Chondrocyte (in vitro differentiated cells): Measurements from ENCODE around the gene TCP11X2. TPM values are rescaled to one million over a fixed set of nuclear protein-coding genes. Genes with fewer than 3 reads are reported as not detected.
"Not testable (repeated sequence)": the region's sequence is repeated elsewhere in the genome, so short reads cannot be mapped to it uniquely, and the experiment has no call there.

Experiments used
- DNase-seq: peaks from one replicate; pipeline ENCODE4 v3.0.0; 2021; ENCODE audit warnings: mixed read lengths, low spot score
- H3K27ac Mint-ChIP-seq: one replicate; pipeline ENCODE4 v1.8.0; 2021; ENCODE audit warnings: mild to moderate bottlenecking, moderate library complexity, mixed read lengths; ENCODE audit not compliant: unreplicated experiment
- H3K27me3 Mint-ChIP-seq: 2 replicates; pipeline ENCODE4 v1.8.0; 2021; ENCODE audit warnings: low read depth, mixed read lengths
- H3K36me3 Mint-ChIP-seq: 2 replicates; pipeline ENCODE4 v1.8.0; 2021; ENCODE audit warnings: low read depth, mixed read lengths
- H3K4me1 Mint-ChIP-seq: 2 replicates; pipeline ENCODE4 v1.8.0; 2021; ENCODE audit warnings: low read depth, mild to moderate bottlenecking, mixed read lengths
- H3K4me3 Mint-ChIP-seq: one replicate; pipeline ENCODE4 v1.8.0; 2021; ENCODE audit warnings: mild to moderate bottlenecking, moderate library complexity, mixed read lengths; ENCODE audit not compliant: unreplicated experiment
- H3K9me3 Mint-ChIP-seq: 2 replicates; pipeline ENCODE4 v1.8.0; 2021; ENCODE audit warnings: low read depth, mixed read lengths
- total RNA-seq: library from RNA; stranded (reverse); gene quantifications from 3 replicates; pipeline ENCODE4 v1.2.1, GENCODE V29; 2021
- TF ChIP-seq, protein P1 (sequence below): fragments of 200-600 bp; sonication (generic); IDR thresholded peaks from 2 replicates; pipeline ENCODE4 v1.5.0; 2021; ENCODE audit warnings: antibody characterized with exemption, mild to moderate bottlenecking, moderate library complexity

TCP11X2 gene
- total RNA-seq, 1 donor from 2014 or later = not detected

DNA sequence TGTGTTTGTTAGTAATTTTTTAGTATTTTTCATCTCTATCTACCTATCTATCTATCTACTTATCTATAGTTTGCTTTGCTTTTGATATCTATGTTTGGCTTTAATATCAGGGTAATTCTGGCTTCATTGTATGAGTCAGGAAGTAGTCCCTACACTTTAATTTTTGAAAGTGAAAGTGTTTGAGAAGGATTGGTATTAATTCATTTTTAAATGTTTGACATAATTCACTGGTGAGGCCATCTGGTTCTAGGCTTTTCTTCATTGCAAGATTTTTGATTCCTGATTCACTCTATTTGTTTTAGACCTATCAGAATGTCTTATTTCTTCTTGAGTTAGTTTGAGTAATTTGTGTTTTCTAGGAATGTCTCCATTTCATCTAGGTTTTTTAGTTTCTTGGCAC is 20.2 kb upstream of the TCP11X2 start:
- Mint-ChIP-seq H3K4me1 (peaks cover 5% of the 10 kb centered on the region), H3K27me3 (peaks cover 3% of the 10 kb centered on the region), H3K9me3 (peaks cover 8% of the 10 kb centered on the region), H3K27ac (no peak overlapping the region), H3K36me3 (no peaks in the 10 kb centered on the region), H3K4me3 (no peak overlapping the region)
- TF ChIP-seq, protein P1, sequence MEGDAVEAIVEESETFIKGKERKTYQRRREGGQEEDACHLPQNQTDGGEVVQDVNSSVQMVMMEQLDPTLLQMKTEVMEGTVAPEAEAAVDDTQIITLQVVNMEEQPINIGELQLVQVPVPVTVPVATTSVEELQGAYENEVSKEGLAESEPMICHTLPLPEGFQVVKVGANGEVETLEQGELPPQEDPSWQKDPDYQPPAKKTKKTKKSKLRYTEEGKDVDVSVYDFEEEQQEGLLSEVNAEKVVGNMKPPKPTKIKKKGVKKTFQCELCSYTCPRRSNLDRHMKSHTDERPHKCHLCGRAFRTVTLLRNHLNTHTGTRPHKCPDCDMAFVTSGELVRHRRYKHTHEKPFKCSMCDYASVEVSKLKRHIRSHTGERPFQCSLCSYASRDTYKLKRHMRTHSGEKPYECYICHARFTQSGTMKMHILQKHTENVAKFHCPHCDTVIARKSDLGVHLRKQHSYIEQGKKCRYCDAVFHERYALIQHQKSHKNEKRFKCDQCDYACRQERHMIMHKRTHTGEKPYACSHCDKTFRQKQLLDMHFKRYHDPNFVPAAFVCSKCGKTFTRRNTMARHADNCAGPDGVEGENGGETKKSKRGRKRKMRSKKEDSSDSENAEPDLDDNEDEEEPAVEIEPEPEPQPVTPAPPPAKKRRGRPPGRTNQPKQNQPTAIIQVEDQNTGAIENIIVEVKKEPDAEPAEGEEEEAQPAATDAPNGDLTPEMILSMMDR = no peak
- no peak for DNase-seq

DNA sequence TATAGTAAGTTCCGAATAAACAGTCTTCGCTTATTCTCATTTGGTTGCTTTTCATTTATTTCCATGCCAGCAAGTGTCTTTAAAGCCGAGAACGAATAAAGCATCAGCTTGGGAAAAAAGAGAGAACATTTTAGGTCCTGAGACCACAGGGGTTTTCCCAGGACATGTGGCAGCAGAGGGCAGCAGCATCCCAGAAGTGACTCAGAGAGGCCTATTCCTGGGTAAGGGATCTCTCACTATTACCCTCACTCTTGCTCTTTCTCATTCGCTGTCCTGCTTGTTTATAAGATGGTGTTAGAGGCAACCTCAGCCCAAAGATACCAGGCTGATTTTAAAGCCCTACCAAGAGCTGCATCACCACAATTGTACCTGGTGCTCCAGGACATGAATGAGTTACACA is 7.2 kb upstream of the TCP11X2 start:
- not testable (repeated sequence) for H3K4me3 Mint-ChIP-seq, H3K4me1 Mint-ChIP-seq, H3K9me3 Mint-ChIP-seq, H3K27ac Mint-ChIP-seq, DNase-seq, H3K27me3 Mint-ChIP-seq, H3K36me3 Mint-ChIP-seq

DNA sequence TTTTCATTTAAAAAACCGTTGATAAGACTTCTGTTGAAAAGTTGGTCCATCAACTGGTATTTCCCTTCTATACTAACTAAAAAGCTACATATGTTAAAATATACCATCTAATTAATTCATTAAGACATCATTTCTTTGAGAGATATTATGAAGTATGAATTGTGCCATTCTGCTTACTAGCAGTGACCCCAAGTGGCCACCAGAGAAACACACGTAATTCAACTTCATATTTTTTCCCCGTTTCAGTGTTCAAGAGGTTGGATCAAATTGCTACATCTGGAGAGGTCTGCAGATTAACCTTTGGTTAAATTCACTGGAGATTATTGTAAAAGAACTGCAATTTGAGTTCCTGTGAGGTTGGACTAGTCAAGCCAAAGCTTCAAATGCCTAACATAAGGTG is 1.4 kb downstream of the TCP11X2 start:
- not testable (repeated sequence) for H3K27ac Mint-ChIP-seq, H3K9me3 Mint-ChIP-seq, H3K4me3 Mint-ChIP-seq, DNase-seq, H3K4me1 Mint-ChIP-seq, H3K36me3 Mint-ChIP-seq, H3K27me3 Mint-ChIP-seq

DNA sequence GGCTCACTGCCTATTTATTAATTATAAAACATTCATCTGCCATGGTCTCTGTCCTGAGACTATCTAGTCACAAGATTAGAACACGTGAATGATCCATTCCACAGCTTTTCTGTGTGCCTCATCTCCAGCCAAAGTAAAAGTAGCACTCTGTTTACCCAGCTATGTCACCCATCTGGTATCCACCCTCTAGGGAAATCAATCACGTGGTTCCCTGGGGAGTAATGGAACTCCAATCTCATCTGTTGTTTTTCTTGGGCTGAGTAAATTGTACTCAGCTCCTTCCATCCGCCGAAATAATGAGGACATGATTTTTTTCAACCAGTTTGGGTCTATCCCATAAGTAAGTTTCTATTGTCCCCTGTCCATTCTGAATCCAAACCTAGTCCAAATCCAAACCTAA is 13.0 kb downstream of the TCP11X2 start:
- not testable (repeated sequence) for H3K27ac Mint-ChIP-seq, H3K4me3 Mint-ChIP-seq, H3K9me3 Mint-ChIP-seq, DNase-seq, H3K27me3 Mint-ChIP-seq, H3K36me3 Mint-ChIP-seq, H3K4me1 Mint-ChIP-seq

DNA sequence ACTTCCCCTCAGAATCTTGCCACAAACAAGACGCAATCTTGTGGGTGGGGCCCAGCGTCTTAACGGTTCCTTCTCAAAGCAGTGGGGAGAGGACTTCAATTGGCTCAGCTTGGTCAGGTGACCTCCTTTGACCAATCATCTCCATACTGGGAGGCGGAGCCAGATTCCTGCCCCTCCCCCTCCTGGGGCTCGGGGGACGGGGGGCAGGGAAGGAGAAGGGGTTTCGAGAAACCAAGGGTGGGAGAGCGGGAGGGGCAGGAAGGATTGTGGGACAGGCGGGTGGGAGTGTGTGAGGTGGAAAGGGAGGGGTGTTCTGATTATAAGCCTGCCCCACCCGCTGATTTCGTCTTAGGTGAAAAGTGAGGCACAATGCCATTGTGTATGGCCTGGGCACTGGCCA is 31.7 kb downstream of the TCP11X2 start, which contains the start of gene NXF2B:
TSS of gene NXF2B (minus strand) at position 101 of the 400 bp plus-strand sequence. CDS start 59,972 bp downstream, outside the sequence.
- not testable (repeated sequence) for H3K27ac Mint-ChIP-seq, H3K4me3 Mint-ChIP-seq, H3K27me3 Mint-ChIP-seq, DNase-seq, H3K36me3 Mint-ChIP-seq, H3K9me3 Mint-ChIP-seq, H3K4me1 Mint-ChIP-seq

- not testable (repeated sequence) for H3K27me3 Mint-ChIP-seq, H3K9me3 Mint-ChIP-seq, H3K36me3 Mint-ChIP-seq, H3K4me3 Mint-ChIP-seq, DNase-seq, H3K4me1 Mint-ChIP-seq, H3K27ac Mint-ChIP-seq
Observed at GRCh38 chrX:102414493-102414892, 57.1 kb downstream of the TCP11X2 start.

Other genes with a start within 250 kb of the TCP11X2 start
- not detected in 3 replicates for gene NXF2, start 224.6 kb downstream of the TCP11X2 start, total RNA-seq
- gene NXF2B, start 31.8 kb downstream of the TCP11X2 start, total RNA-seq = not detected in 3 replicates
- gene TMSB15A, start 44.9 kb upstream of the TCP11X2 start, total RNA-seq = 1.1 to 4.6 TPM (median 4.4 TPM) in 3 replicates
- 10.2 to 14.9 TPM (median 12.3 TPM) in 3 replicates for gene ARMCX5, start 127.7 kb upstream of the TCP11X2 start, total RNA-seq
- gene GPRASP1, start 179.7 kb upstream of the TCP11X2 start, total RNA-seq = 2.1 to 3.6 TPM (median 2.2 TPM) in 3 replicates
- gene GPRASP2, start 240.6 kb upstream of the TCP11X2 start, total RNA-seq = 10.7 to 11.5 TPM (median 11.0 TPM) in 3 replicates
- 2.5 to 3.8 TPM (median 3.2 TPM) in 3 replicates for gene GPRASP3, start 248.9 kb upstream of the TCP11X2 start, total RNA-seq